M059J (cell line): ENCODE data around the gene PTPRK. TPM values are rescaled to one million over a fixed set of nuclear protein-coding genes. Genes with fewer than 3 reads are reported as not detected.
"Not testable (repeated sequence)": the region's sequence is repeated elsewhere in the genome, so short reads cannot be mapped to it uniquely, and the experiment has no call there.

ENCODE experiments used
- DNase-seq: peaks from one replicate; pipeline ENCODE4 v3.0.0-alpha.2; 2012; ENCODE audit warnings: low read depth
- total RNA-seq: library from RNA; depleted of rRNA; stranded (reverse); fragments of >200 nt; shearing (Covaris generic); gene quantifications from 2 replicates; pipeline ENCODE4 v1.2.3, GENCODE V29; 2014

The PTPRK gene
- total RNA-seq, 1 experiment from 2014 or later: 71.7 TPM

GRCh38 chr6:128491100-128491581, 29.3 kb downstream of the PTPRK start:
- DNase-seq: peak; percentile 78

GRCh38 chr6:128487746-128488145, 32.7 kb downstream of the PTPRK start:
- DNase-seq: peak; percentile 97

DNA sequence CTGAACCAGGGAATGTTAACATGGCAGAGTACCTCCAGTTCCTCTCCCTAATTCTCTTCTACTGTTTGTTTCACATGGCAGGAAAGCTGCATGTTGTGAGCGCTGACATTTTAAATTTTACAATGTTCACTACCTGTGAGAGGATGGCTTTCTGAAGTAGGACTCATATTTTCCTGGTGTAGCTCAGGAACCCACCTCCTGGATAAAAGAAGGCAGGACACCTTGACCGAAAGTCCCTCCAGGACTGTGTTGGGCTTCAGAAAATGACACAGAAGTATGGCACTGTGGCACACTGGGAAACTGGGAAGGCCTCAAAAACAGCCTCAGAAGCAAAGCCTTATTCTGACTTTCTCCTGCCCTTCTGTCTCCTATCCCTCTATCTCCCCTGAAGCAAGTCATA, 33.3 kb downstream of the PTPRK start:
- peak; percentile 54 for DNase-seq

- not testable (repeated sequence) for DNase-seq
Observed at GRCh38 chr6:128486580-128486979, 33.8 kb downstream of the PTPRK start.

- DNase-seq: no peak
Observed at GRCh38 chr6:128483472-128484135, 36.8 kb downstream of the PTPRK start.

DNA sequence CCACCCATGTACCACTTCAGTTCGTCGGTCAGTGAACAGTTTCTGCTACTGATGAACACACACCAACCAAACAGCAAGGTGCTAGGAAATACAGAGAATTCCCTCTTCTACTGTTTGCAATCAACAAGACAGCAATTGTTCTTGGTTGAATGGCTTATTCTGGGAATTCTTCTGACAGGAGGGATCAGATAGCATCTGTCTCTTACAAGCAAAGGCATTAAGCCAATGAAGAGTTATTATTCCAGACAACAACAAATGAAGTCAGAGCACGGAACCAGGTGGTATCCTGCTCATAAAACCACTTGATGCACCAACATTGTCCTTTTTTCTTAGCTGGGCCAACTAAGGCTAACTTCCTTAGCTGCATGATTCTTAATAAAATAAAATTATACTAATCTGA, 37.8 kb downstream of the PTPRK start:
- DNase-seq: no peak

DNA sequence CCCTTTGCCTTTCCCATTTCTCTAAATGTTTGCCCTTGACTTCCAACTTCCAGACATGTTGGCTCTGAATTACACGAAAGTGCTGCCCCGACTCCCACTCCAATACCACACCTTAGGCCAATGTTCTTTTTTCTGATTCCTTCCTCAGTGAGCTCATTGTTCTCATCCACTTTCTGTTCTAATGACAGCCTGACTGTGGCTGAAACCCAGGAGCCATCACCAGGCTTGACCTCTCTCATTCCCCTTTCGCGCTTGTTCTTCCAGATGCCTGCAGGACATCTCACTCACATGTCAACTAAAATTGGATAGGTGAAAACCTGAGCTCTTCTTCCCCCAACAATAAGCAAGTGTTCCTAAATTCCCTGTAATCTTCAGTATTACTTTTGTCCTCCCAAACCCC, 40.4 kb downstream of the PTPRK start:
- no peak for DNase-seq

DNA sequence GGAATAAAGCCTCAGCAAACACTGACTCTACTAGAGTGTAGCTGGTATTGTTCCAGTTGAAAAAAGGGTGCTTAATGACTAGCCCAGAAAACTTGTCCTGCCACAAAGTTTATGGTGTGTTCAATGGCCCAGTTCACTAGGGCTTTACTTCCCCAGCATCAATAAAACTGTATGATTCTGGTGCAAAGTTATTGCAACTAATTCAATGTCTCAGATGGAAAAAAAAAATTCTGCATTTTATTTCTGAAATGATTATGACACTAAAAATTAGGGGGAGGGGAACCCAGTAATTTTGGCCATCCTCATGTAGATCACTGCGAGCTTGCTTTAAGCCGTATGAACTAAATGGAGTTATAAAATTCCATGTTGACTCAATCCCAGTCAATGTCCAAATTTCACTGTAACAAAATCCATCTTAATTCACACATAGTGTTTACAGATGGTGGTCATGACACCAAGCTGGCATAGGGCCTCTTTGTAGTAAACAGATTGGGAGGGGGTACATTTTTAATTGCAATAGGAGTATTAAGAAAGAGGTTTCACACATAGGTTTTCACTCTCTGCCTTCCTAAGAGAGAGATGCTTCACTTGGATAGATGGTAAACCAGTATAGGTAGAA, 41.2 kb downstream of the PTPRK start:
- no peak for DNase-seq

DNA sequence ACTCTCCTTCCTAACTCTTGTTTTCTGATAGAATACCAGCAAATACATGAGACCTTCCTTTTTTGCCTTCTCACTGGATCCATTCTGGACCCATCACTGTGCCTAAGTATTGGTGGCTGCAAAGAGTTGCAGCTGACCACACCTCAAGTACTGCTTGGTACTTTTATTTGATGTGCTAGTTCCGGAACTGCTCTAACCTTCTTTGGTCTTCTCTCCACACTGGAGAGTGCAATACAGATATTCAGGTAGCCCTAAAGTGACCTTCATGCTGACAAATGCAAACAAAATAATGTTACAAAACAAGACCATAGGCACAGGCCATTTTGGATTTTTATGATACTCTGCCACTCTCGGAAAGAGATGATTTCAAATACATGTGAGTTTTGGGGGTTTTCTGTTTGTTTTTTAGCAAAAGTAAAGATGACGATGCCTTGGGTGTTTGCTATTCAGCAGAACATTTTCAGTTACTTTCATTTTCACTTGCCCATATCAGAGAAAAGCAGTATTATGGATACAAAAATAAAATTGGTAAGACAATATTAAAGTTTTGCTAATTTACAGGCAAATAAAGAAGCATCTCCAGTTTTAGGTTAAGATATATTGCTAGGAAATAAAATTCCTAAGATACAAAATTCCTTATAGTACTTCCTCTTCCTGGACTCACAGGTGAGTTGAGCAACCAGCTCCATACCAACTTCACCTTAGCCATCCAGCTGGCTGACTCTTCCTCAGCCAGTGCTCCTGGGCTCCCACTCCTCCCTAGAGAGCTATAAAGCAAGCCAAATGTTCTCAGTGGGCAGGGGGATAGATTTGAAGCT, 42.0 kb downstream of the PTPRK start:
- DNase-seq: no peak

DNA sequence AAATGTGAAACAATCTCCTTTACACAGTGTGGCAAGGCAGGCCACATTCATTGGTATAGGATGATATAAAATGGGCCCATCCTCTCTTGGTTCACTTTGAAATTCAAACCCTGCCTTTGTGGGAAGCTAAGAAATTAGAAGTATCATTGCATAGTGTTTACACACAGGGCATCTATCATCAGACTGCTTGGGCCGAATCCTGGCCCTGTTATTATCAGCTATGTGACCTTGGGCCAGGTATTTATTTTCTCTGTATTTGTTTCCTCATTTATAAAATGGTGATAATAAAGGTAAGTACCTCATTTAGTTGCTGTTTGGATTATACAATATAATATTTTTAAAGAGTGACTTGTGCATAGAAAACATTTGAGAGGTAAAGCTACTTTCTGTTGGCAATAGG, 45.5 kb downstream of the PTPRK start:
- no peak for DNase-seq

- DNase-seq: peak; percentile 67
Observed at GRCh38 chr6:128474481-128474880, 45.9 kb downstream of the PTPRK start.

- DNase-seq: no peak
Observed at GRCh38 chr6:128471907-128472306, 48.5 kb downstream of the PTPRK start.

DNA sequence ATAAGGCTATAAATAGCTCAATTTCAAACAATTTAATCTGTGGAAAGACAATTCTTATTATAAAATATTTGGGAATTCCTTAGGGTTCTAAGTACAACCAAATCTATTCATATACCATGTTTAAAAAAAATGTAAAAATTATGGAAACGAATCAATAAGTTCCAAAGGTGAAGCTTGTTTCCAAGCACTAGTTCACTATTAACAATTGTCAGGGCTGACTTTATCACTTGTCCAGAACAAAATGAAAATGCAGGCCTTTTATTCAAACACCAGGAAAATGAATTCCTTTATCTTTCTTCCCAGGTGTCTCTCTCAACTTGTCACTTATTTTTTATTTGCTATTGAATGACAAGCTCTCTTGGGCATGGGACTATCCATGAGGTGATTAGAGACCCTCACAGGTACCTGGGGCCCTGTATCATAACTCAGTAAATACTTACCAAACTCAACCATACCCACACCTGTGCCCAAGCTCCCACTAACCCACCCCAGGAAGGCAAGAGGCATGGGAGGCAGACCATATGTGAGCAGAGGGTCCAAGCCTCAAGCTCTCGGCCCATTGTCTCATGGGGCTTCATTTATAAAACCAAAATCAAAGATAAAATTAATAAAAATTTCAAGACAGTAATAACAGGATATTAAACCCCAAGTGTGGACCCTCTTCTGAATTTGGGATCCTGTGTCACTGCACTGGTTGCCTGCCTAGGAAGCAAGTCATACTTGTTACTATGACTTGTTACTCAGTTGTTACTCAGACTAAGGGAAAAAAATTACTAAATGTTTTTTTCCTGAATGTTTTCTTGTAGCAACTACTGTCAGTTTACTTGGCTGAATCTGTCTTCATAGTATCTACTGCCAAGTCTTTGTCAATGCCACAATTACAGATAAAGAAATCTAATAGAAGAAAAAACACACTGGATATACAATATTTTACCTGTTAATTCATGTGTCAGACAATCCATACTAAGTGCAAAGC, 54.7 kb downstream of the PTPRK start:
- peak; percentile 17 for DNase-seq

- no peak for DNase-seq
Observed at GRCh38 chr6:128464790-128465189, 55.6 kb downstream of the PTPRK start.

DNA sequence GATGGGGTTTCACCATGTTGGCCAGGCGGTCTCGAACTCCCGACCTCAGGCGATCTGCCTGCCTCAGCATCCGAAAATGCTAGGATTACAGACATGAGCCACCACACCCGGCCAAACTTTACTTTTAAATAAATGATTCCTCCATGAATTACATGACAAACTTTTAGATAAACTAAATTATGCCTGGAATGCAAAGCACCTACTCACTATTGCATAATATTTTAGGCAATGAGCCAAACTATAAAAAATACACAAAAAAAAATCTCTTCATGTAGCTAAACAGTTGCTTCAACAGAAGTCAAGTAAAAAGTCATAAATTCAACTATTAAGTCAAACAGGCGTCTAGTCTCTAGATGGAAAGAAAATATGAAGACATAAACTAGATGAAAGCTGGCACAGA, 56.5 kb downstream of the PTPRK start:
- DNase-seq: peak; percentile 61

DNA sequence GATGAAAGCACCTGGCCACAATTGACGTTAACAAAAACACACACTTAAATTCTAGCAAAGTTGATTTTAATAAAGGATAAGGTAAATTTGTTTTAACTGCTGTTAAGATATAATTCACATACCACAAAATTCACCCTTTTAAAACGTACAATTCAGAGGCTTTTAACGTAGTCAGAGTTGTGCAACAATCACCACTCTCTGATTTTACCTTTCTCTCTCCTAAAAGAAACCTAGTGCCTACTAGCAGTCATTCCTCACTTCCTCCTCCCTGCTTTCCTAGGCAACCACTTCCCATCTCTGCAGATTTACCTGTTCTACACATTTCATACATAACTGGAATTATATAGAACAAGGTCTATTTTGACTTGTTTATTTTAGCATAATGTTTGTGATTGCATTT, 58.9 kb downstream of the PTPRK start:
- no peak for DNase-seq

GRCh38 chr6:128456510-128457230, 63.7 kb downstream of the PTPRK start:
- DNase-seq: no peak

DNA sequence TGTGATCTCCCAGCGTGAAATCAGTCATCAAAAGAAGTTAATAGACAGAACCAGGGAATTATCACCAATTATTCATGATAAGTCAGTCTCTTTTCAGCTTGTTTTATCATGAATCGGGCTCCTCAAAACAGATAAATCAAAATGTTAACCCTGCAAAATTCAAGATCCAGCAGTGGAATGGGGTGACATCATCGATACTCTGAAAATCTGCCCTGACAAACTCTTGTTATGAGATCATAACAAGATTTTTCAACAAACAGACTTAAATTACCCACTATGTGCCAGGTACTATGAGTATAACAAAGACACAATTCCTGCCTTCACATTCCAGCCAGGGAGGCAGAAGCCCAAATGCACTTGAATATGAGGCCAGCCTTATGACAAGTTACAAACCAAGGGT, 64.4 kb downstream of the PTPRK start:
- DNase-seq: no peak

GRCh38 chr6:128452713-128453112, 67.7 kb downstream of the PTPRK start:
- DNase-seq: no peak

DNA sequence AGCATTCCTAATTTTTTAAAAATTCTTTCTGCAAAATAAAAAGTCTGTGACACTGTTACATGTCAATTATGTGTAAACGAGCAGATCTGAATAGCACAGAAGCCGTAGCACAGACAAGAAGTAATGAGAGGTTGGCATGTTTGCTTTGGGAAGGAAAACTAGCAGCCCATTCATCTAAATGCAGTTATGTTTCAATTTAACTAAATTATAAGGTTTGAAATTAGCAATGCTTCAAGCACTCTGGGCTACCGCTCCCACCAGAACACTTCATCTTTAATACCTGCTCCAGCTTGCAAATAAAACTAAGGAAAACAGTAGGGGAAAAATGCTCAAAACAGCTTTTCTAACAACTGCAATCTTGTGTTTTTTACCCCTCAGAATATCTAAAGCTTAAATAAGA, 73.9 kb downstream of the PTPRK start:
- DNase-seq: no peak

GRCh38 chr6:128443553-128443952, 76.8 kb downstream of the PTPRK start:
- no peak for DNase-seq
